ENCODE results near the gene CEMIP2.

DNA sequence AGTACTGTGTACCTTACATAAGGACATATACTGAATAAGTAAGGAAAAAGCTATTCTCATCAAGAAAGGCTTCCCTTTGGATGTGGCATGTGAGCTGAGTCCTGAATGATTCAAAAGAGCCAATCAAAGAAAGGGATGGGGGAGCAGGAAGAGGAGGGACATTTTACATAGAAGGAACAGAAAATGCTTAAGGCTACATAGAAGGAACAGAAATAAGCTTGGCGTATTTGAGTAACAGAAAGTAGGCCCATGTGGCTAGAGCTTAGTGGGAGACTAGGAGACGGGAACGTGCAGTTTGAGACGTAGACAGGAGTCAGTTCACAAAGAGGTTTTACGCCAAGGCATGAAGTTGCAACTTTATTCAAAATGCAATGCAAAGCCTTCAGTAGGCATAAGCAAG lies 126.3 kb downstream of the CEMIP2 start:
- TF ChIP-seq POLR2AphosphoS5 (IDR thresholded peaks at IDR 0.05; ENCODE audit: low read depth, low read length): no peak
- TF ChIP-seq, protein P1, sequence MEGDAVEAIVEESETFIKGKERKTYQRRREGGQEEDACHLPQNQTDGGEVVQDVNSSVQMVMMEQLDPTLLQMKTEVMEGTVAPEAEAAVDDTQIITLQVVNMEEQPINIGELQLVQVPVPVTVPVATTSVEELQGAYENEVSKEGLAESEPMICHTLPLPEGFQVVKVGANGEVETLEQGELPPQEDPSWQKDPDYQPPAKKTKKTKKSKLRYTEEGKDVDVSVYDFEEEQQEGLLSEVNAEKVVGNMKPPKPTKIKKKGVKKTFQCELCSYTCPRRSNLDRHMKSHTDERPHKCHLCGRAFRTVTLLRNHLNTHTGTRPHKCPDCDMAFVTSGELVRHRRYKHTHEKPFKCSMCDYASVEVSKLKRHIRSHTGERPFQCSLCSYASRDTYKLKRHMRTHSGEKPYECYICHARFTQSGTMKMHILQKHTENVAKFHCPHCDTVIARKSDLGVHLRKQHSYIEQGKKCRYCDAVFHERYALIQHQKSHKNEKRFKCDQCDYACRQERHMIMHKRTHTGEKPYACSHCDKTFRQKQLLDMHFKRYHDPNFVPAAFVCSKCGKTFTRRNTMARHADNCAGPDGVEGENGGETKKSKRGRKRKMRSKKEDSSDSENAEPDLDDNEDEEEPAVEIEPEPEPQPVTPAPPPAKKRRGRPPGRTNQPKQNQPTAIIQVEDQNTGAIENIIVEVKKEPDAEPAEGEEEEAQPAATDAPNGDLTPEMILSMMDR (IDR thresholded peaks at IDR 0.05): no peak
- TF ChIP-seq, protein P2, sequence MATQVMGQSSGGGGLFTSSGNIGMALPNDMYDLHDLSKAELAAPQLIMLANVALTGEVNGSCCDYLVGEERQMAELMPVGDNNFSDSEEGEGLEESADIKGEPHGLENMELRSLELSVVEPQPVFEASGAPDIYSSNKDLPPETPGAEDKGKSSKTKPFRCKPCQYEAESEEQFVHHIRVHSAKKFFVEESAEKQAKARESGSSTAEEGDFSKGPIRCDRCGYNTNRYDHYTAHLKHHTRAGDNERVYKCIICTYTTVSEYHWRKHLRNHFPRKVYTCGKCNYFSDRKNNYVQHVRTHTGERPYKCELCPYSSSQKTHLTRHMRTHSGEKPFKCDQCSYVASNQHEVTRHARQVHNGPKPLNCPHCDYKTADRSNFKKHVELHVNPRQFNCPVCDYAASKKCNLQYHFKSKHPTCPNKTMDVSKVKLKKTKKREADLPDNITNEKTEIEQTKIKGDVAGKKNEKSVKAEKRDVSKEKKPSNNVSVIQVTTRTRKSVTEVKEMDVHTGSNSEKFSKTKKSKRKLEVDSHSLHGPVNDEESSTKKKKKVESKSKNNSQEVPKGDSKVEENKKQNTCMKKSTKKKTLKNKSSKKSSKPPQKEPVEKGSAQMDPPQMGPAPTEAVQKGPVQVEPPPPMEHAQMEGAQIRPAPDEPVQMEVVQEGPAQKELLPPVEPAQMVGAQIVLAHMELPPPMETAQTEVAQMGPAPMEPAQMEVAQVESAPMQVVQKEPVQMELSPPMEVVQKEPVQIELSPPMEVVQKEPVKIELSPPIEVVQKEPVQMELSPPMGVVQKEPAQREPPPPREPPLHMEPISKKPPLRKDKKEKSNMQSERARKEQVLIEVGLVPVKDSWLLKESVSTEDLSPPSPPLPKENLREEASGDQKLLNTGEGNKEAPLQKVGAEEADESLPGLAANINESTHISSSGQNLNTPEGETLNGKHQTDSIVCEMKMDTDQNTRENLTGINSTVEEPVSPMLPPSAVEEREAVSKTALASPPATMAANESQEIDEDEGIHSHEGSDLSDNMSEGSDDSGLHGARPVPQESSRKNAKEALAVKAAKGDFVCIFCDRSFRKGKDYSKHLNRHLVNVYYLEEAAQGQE (IDR thresholded peaks at IDR 0.05; ENCODE audit: insufficient read depth in 1 of 2, low read depth in 2 of 2, low read length in 1 of 2): no peak
- TF ChIP-seq SIN3A (IDR thresholded peaks at IDR 0.05; ENCODE audit: borderline replicate concordance, insufficient read depth, low read depth, low read length): no peak
- no peak for TF ChIP-seq TCF7L2 (IDR thresholded peaks at IDR 0.05; ENCODE audit: low read depth, low read length)

Measured in Panc1 (cell line).